HCT116 (cell line): Measurements from ENCODE around the gene SUN3. TPM values are rescaled to one million over a fixed set of nuclear protein-coding genes. Genes with fewer than 3 reads are reported as not detected.
A peak's percentile ranks its signal among the peaks of the same experiment; 100 is the strongest.

Experiments used
- ATAC-seq: fragments of 200-7000 bp; cut with Tn5 transposase; 2 replicates; pipeline ENCODE4 v1.9.1; 2020; ENCODE audit warnings: mild to moderate bottlenecking, moderate library complexity
- BruUV-seq: library from RNA; stranded (reverse); fragments of 400-500 nt; replicated peaks from 2 replicates; lab custom pipeline; 2021; lab: Mats Ljungman, UMichigan
- CTCF ChIA-PET: fragments of 300-600 bp; sonication (Branson Sonifier 250); formaldehyde crosslinking; loops from one replicate; lab custom pipeline; 2021; ENCODE audit warnings: antibody characterized with exemption; lab: Charles Lee
- POLR2A ChIA-PET: fragments of 300-600, 350-600 bp; sonication (Branson Sonifier 250); formaldehyde crosslinking; loops from one replicate; lab custom pipeline; 2021; ENCODE audit warnings: antibody characterized with exemption; lab: Charles Lee
- RAD21 ChIA-PET, 2 experiments: fragments of 300-600 bp; sonication (Branson Sonifier 250); formaldehyde crosslinking; loops; one replicate each; lab custom pipeline; 2023; ENCODE audit warnings: low total read pairs in 2 of 2; ENCODE audit not compliant: uncharacterized antibody in 2 of 2, unreplicated experiment in 2 of 2, low non-redundant PET in 1 of 2; lab: Charles Lee
- DNase-seq: peaks from one replicate; pipeline ENCODE4 v3.0.0-alpha.2; 2010; ENCODE audit warnings: low read depth, low spot score
- H2AFZ ChIP-seq: fragments of 200-600 bp; shearing (Covaris generic), sonication (generic); 2 replicates; pipeline ENCODE4 v1.6.1; 2017; ENCODE audit warnings: low read depth, mixed run types, mixed read lengths, antibody characterized with exemption, low read length; ENCODE audit not compliant: poor library complexity, severe bottlenecking
- H3K27ac ChIP-seq: 2 replicates; pipeline ENCODE4 v1.5.1; 2012; ENCODE audit warnings: low read depth, low read length
- H3K27me3 ChIP-seq: fragments of 200-600 bp; sonication (generic); 2 replicates; pipeline ENCODE4 v1.6.1; 2016; ENCODE audit warnings: mixed run types, low read length, mixed read lengths; ENCODE audit not compliant: insufficient read depth
- H3K36me3 ChIP-seq, 2 experiments: fragments of 200-500 bp in 1 of 2; fragments of 200-600 bp in 1 of 2; sonication (Bioruptor generic) in 1 of 2; sonication (generic) in 1 of 2; 2 replicates each; pipeline versions ENCODE4 v1.5.1 to v1.6.1; 2014 to 2016; ENCODE audit warnings: low read length in 2 of 2, inconsistent platforms in 1 of 2, mixed read lengths in 1 of 2, mixed run types in 1 of 2; ENCODE audit not compliant: insufficient read depth in 2 of 2, control insufficient read depth in 1 of 2
- H3K4me1 ChIP-seq, 2 experiments: fragments of 200-600 bp in 1 of 2; sonication (generic) in 1 of 2; 2 replicates each; pipeline versions ENCODE4 v1.5.1 to v1.6.1; 2012 to 2017; ENCODE audit warnings: low read length in 2 of 2, inconsistent platforms in 1 of 2, mild to moderate bottlenecking in 1 of 2, mixed read lengths in 1 of 2, mixed run types in 1 of 2, moderate library complexity in 1 of 2; ENCODE audit not compliant: insufficient read depth in 2 of 2, control insufficient read depth in 1 of 2
- H3K4me2 ChIP-seq: fragments of 200-600 bp; sonication (generic); 2 replicates; pipeline ENCODE4 v1.6.1; 2017; ENCODE audit warnings: mixed run types, low read length, mixed read lengths
- H3K4me3 ChIP-seq, 2 experiments: fragments of 200-600 bp in 1 of 2; sonication (generic) in 1 of 2; replicated peaks in 1 of 2; 2 replicates each; pipeline ENCODE4 v1.5.1; 2011 to 2016; ENCODE audit warnings: low read length in 2 of 2, control low read depth in 1 of 2, low read depth in 1 of 2, mild to moderate bottlenecking in 1 of 2, mixed read lengths in 1 of 2, mixed run types in 1 of 2
- H3K79me2 ChIP-seq: fragments of 200-600 bp; sonication (generic); 2 replicates; pipeline ENCODE4 v1.6.1; 2017; ENCODE audit warnings: mild to moderate bottlenecking, mixed run types, low read length, moderate library complexity, mixed read lengths; ENCODE audit not compliant: insufficient read depth
- H3K9ac ChIP-seq: fragments of 200-600 bp; sonication (generic); 2 replicates; pipeline ENCODE4 v1.6.1; 2016; ENCODE audit warnings: low read length, mixed read lengths
- H3K9me2 ChIP-seq: fragments of 200-600 bp; sonication (generic), shearing (Covaris generic); 2 replicates; pipeline ENCODE4 v1.6.1; 2017; ENCODE audit warnings: mixed run types, mild to moderate bottlenecking, moderate library complexity; ENCODE audit not compliant: insufficient read depth
- H3K9me3 ChIP-seq, 2 experiments: fragments of 200-500 bp in 1 of 2; fragments of 200-600 bp in 1 of 2; sonication (Bioruptor generic) in 1 of 2; sonication (generic) in 1 of 2; 2 replicates each; pipeline ENCODE4 v1.6.1; 2014 to 2017; ENCODE audit warnings: low read length in 2 of 2, mixed read lengths in 2 of 2, inconsistent platforms in 1 of 2, low read depth in 1 of 2, mild to moderate bottlenecking in 1 of 2, mixed run types in 1 of 2, moderate library complexity in 1 of 2; ENCODE audit not compliant: control insufficient read depth in 1 of 2, insufficient read depth in 1 of 2
- H4K20me1 ChIP-seq: fragments of 200-600 bp; sonication (generic), shearing (Covaris generic); 2 replicates; pipeline ENCODE4 v1.6.1; 2017; ENCODE audit warnings: mixed run types, mild to moderate bottlenecking, moderate library complexity; ENCODE audit not compliant: insufficient read depth
- CBX3 ChIP-seq: IDR thresholded peaks from 2 replicates; pipeline ENCODE4 v1.6.1; 2012; ENCODE audit warnings: low read depth
- CEBPB ChIP-seq: IDR thresholded peaks from 2 replicates; pipeline ENCODE4 v1.6.1; 2012; ENCODE audit warnings: low read depth
- CTCF ChIP-seq, 3 experiments: fragments of 200-600 bp in 1 of 3; sonication (generic) in 1 of 3; IDR thresholded peaks in 2 of 3; conservative IDR thresholded peaks in 1 of 3; 2 replicates each; pipeline ENCODE4 v1.5.1; 2012 to 2017; ENCODE audit warnings: low read depth in 2 of 3, low read length in 2 of 3, antibody characterized with exemption in 1 of 3, borderline replicate concordance in 1 of 3, control low read depth in 1 of 3, mild to moderate bottlenecking in 1 of 3, mixed read lengths in 1 of 3, mixed run types in 1 of 3, moderate library complexity in 1 of 3; ENCODE audit not compliant: insufficient read depth in 1 of 3
- EGR1 ChIP-seq: IDR thresholded peaks from 2 replicates; pipeline ENCODE4 v1.6.1; 2012; ENCODE audit warnings: low read depth
- ELF1 ChIP-seq: IDR thresholded peaks from 2 replicates; pipeline ENCODE4 v1.6.1; 2012; ENCODE audit warnings: low read depth, borderline replicate concordance
- EZH2phosphoT487 ChIP-seq: fragments of 200-600 bp; IDR thresholded peaks from 2 replicates; pipeline ENCODE4 v1.6.1; 2018; ENCODE audit warnings: antibody characterized with exemption, borderline replicate concordance
- FOSL1 ChIP-seq: IDR thresholded peaks from 2 replicates; pipeline ENCODE4 v1.6.1; 2012; ENCODE audit warnings: low read depth
- POLR2AphosphoS5 ChIP-seq: IDR thresholded peaks from 2 replicates; pipeline ENCODE4 v1.6.1; 2011; ENCODE audit warnings: mild to moderate bottlenecking, low read depth, low read length, moderate library complexity
- RAD21 ChIP-seq: IDR thresholded peaks from 2 replicates; pipeline ENCODE4 v1.6.1; 2012; ENCODE audit warnings: low read depth, mild to moderate bottlenecking
- SIN3A ChIP-seq: IDR thresholded peaks from 2 replicates; pipeline ENCODE4 v1.6.1; 2012; ENCODE audit warnings: low read depth
- SRF ChIP-seq: IDR thresholded peaks from 2 replicates; pipeline ENCODE4 v1.6.1; 2012; ENCODE audit warnings: low read depth
- YY1 ChIP-seq: IDR thresholded peaks from 2 replicates; pipeline ENCODE4 v1.6.1; 2011; ENCODE audit warnings: low read length, low read depth, moderate library complexity, mild to moderate bottlenecking; ENCODE audit not compliant: insufficient replicate concordance; ENCODE audit errors: extremely low read depth
- ZFX ChIP-seq: fragments of 450-650 bp; IDR thresholded peaks from 2 replicates; pipeline ENCODE4 v1.6.1; 2017
- ZNF274 ChIP-seq: fragments of 200-500 bp; sonication (Bioruptor generic); IDR thresholded peaks from 2 replicates; pipeline ENCODE4 v1.6.1; 2014; ENCODE audit warnings: mild to moderate bottlenecking, low read depth, low read length, inconsistent platforms
- intact Hi-C: fragments of 100-400 bp; cut with micrococcal nuclease; formaldehyde crosslinking; loops from 2 replicates; pipeline ENCODE4 v1.10.0; 2022
- total RNA-seq: library from RNA; stranded (reverse); gene quantifications from one replicate; pipeline ENCODE4 v1.2.1, GENCODE V29; 2021; ENCODE audit not compliant: unreplicated experiment
- TF ChIP-seq, protein P1 (sequence below): IDR thresholded peaks from 2 replicates; pipeline ENCODE4 v1.6.1; 2012
- TF ChIP-seq, protein P2 (sequence below): IDR thresholded peaks from 2 replicates; pipeline ENCODE4 v1.6.1; 2012
- TF ChIP-seq, protein P3 (sequence below): IDR thresholded peaks from 2 replicates; pipeline ENCODE4 v1.6.1; 2011; ENCODE audit warnings: mild to moderate bottlenecking, low read length, moderate library complexity; ENCODE audit not compliant: insufficient replicate concordance; ENCODE audit errors: extremely low read depth

SUN3 gene
- total RNA-seq, 1 experiment from 2014 or later: 4.5 TPM

DNA sequence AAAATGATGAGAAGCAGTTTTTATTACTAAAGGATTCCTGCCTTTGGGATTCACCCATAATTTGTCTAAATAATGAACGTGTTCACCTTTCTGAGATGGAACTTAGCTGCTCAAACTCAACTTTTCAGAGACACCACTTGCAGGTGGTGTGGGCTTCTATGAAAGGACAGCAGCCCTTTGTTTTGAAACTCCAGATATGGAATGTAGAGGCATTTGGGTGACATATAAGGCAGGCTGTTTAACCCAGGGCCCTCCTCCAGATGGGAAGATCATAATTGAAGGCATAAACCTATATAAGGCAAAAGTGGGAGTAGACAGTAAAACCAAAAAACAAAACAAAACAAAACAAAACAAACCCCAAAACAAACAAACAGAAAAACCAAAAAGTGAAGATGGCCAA, 37.6 kb downstream of the SUN3 start:
- no peaks in the 10 kb centered on the region for H3K9me2 ChIP-seq
- no TSS peak for BruUV-seq
- TF ChIP-seq EGR1: no peak
- TF ChIP-seq, protein P1, sequence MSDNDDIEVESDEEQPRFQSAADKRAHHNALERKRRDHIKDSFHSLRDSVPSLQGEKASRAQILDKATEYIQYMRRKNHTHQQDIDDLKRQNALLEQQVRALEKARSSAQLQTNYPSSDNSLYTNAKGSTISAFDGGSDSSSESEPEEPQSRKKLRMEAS: no peak
- TF ChIP-seq FOSL1: no peak
- TF ChIP-seq, protein P2, sequence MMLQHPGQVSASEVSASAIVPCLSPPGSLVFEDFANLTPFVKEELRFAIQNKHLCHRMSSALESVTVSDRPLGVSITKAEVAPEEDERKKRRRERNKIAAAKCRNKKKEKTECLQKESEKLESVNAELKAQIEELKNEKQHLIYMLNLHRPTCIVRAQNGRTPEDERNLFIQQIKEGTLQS: no peak
- TF ChIP-seq ELF1: no peak
- no peak for TF ChIP-seq ZNF274
- TF ChIP-seq ZFX: no peak
- TF ChIP-seq CEBPB: no peak
- TF ChIP-seq CTCF (IDR thresholded peaks at IDR 0.05 in 2 of 3, conservative IDR thresholded peaks at IDR 0.05 in 1 of 3; ENCODE audit: borderline replicate concordance in 1 of 3, insufficient read depth in 1 of 3, low read depth in 2 of 3, low read length in 2 of 3): no peak
- no peak for TF ChIP-seq SIN3A
- no peak for TF ChIP-seq EZH2phosphoT487
- no peak for TF ChIP-seq SRF
- no peak for TF ChIP-seq POLR2AphosphoS5
- TF ChIP-seq YY1: no peak
- TF ChIP-seq RAD21: no peak
- TF ChIP-seq, protein P3, sequence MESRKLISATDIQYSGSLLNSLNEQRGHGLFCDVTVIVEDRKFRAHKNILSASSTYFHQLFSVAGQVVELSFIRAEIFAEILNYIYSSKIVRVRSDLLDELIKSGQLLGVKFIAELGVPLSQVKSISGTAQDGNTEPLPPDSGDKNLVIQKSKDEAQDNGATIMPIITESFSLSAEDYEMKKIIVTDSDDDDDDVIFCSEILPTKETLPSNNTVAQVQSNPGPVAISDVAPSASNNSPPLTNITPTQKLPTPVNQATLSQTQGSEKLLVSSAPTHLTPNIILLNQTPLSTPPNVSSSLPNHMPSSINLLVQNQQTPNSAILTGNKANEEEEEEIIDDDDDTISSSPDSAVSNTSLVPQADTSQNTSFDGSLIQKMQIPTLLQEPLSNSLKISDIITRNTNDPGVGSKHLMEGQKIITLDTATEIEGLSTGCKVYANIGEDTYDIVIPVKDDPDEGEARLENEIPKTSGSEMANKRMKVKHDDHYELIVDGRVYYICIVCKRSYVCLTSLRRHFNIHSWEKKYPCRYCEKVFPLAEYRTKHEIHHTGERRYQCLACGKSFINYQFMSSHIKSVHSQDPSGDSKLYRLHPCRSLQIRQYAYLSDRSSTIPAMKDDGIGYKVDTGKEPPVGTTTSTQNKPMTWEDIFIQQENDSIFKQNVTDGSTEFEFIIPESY: no peak
- TF ChIP-seq CBX3: no peak
- TF ChIP-seq, all 23 proteins: peak for 0
- H3K9ac ChIP-seq: no peak overlapping the region
- no peaks in the 10 kb centered on the region for H3K79me2 ChIP-seq
- no peak for ATAC-seq
- CTCF ChIA-PET: interaction anchor here (0.7 to 1.4 kb wide), 4 partner anchors 97 to 164 kb away, joined by 3 to 10 read pairs (median 4); no protein-coding TSS in a partner anchor
- no peaks in the 10 kb centered on the region for H3K9me3 ChIP-seq
- H3K4me1 ChIP-seq: peaks cover 2 to 5% of the 10 kb centered on the region in 2 experiments; a peak in 2 of 4 replicates
- no peaks in the 10 kb centered on the region for H3K36me3 ChIP-seq
- H3K27ac ChIP-seq: no peak overlapping the region
- H4K20me1 ChIP-seq: no peaks in the 10 kb centered on the region
- H3K27me3 ChIP-seq: no peaks in the 10 kb centered on the region
- no peak for DNase-seq
- POLR2A ChIA-PET: interaction anchor here (1.3 kb wide), 1 partner anchor 8 kb away, joined by 4 read pairs; no protein-coding TSS in a partner anchor
- intact Hi-C loops: loop anchor here (1.0 kb wide), 1 partner anchor 119 kb away; no protein-coding TSS in a partner anchor
- no peak overlapping the region for H3K4me3 ChIP-seq
- RAD21 ChIA-PET: no interaction called here
- 0 out of 2 replicates have a peak overlapping the region, but pooled peaks have one; percentile 29 for H3K4me2 ChIP-seq
- H2AFZ ChIP-seq: no peak overlapping the region
